HG02759 (cell line): ENCODE data around the gene TBL1XR1.

ENCODE experiments used
- ATAC-seq: cut with Tn5 transposase; IDR thresholded peaks from one replicate; pipeline ENCODE4 v1.9.1; 2021; ENCODE audit warnings: mild to moderate bottlenecking, moderate library complexity; ENCODE audit not compliant: unreplicated experiment

TBL1XR1 gene

DNA sequence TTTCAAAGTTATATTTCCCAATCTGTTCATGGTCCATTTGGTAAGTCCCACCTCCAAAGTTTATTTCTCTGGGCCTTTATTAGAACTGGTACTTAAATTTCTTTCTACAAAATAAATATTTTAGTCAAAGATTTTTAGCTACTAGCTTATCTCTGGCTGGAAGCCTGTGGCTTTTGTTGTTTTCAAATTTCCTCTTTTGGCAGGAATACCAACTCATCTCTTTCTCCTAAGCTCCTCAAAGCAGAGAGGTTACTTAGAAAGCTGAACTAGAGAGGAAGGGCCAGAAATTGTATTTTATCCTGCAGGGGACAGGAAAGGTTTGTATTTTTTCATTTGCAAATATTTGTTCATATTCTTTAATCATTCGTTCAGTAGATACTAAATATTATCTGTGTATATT is 227.8 kb downstream of the TBL1XR1 start:
- ATAC-seq = no peak
